H9 (cell line): ENCODE data around the gene SLC30A7. TPM values are rescaled to one million over a fixed set of nuclear protein-coding genes. Genes with fewer than 3 reads are reported as not detected.

Source experiments
- DNase-seq: peaks from one replicate; pipeline ENCODE4 v3.0.0-alpha.2; 2017
- H2AFZ ChIP-seq: one replicate; pipeline ENCODE4 v1.6.1; 2013; ENCODE audit warnings: mild to moderate bottlenecking, low read length, control low read depth, moderate library complexity
- H2AK5ac ChIP-seq: 2 replicates; pipeline ENCODE4 v1.6.1; 2013; ENCODE audit warnings: low read length, control low read depth, mixed read lengths; ENCODE audit not compliant: insufficient read length
- H2BK120ac ChIP-seq: one replicate; pipeline ENCODE4 v1.6.1; 2013; ENCODE audit warnings: low read depth, mild to moderate bottlenecking, low read length, control low read depth, inconsistent platforms; ENCODE audit not compliant: poor library complexity, severe bottlenecking
- H2BK12ac ChIP-seq: 2 replicates; pipeline ENCODE4 v1.6.1; 2013; ENCODE audit warnings: low read length, control low read depth, mixed read lengths, low read depth; ENCODE audit not compliant: insufficient read length
- H2BK15ac ChIP-seq: 2 replicates; pipeline ENCODE4 v1.6.1; 2013; ENCODE audit warnings: low read depth, low read length, control low read depth
- H2BK20ac ChIP-seq: one replicate; pipeline ENCODE4 v1.6.1; 2013; ENCODE audit warnings: low read depth, mild to moderate bottlenecking, low read length, control low read depth, inconsistent platforms; ENCODE audit not compliant: poor library complexity, severe bottlenecking
- H2BK5ac ChIP-seq: 2 replicates; pipeline ENCODE4 v1.6.1; 2013; ENCODE audit warnings: low read length, control low read depth, mixed read lengths; ENCODE audit not compliant: insufficient read length
- H3K14ac ChIP-seq: 2 replicates; pipeline ENCODE4 v1.6.1; 2013; ENCODE audit warnings: low read length, control low read depth; ENCODE audit not compliant: insufficient read depth
- H3K18ac ChIP-seq: 2 replicates; pipeline ENCODE4 v1.6.1; 2013; ENCODE audit warnings: low read depth, mild to moderate bottlenecking, mixed read lengths, low read length, control low read depth; ENCODE audit not compliant: insufficient read length
- H3K23ac ChIP-seq: 2 replicates; pipeline ENCODE4 v1.6.1; 2013; ENCODE audit warnings: low read length, control low read depth, mixed read lengths, low read depth; ENCODE audit not compliant: insufficient read length
- H3K23me2 ChIP-seq: 2 replicates; pipeline ENCODE4 v1.6.1; 2013; ENCODE audit warnings: low read depth, mild to moderate bottlenecking, mixed read lengths, low read length, control low read depth; ENCODE audit not compliant: insufficient read length, poor library complexity, severe bottlenecking
- H3K27ac ChIP-seq: 2 replicates; pipeline ENCODE4 v1.5.1; 2013; ENCODE audit warnings: low read length, control low read depth, mixed read lengths, low read depth; ENCODE audit not compliant: insufficient read length
- H3K27me3 ChIP-seq: 2 replicates; pipeline ENCODE4 v1.6.1; 2013; ENCODE audit warnings: low read length, control low read depth, inconsistent platforms; ENCODE audit not compliant: insufficient read depth
- H3K4ac ChIP-seq: 2 replicates; pipeline ENCODE4 v1.6.1; 2013; ENCODE audit warnings: low read depth, mild to moderate bottlenecking, control low read depth, inconsistent platforms, low read length, moderate library complexity
- H3K4me1 ChIP-seq: 2 replicates; pipeline ENCODE4 v1.6.1; 2013; ENCODE audit warnings: low read length, control low read depth, inconsistent platforms; ENCODE audit not compliant: insufficient read depth
- H3K4me2 ChIP-seq: 2 replicates; pipeline ENCODE4 v1.6.1; 2013; ENCODE audit warnings: low read length, control low read depth, mixed read lengths; ENCODE audit not compliant: insufficient read length, insufficient read depth
- H3K56ac ChIP-seq: 2 replicates; pipeline ENCODE4 v1.6.1; 2013; ENCODE audit warnings: low read depth, mild to moderate bottlenecking, mixed read lengths, low read length, control low read depth; ENCODE audit not compliant: insufficient read length
- H3K79me1 ChIP-seq: 2 replicates; pipeline ENCODE4 v1.6.1; 2013; ENCODE audit warnings: low read depth, mild to moderate bottlenecking, moderate library complexity, low read length, control low read depth, inconsistent platforms; ENCODE audit not compliant: insufficient read depth, poor library complexity, severe bottlenecking
- H3K79me2 ChIP-seq: 2 replicates; pipeline ENCODE4 v1.6.1; 2013; ENCODE audit warnings: low read length, control low read depth, inconsistent platforms; ENCODE audit not compliant: insufficient read depth
- H3K9ac ChIP-seq: 2 replicates; pipeline ENCODE4 v1.6.1; 2013; ENCODE audit warnings: low read length, control low read depth, mixed read lengths; ENCODE audit not compliant: insufficient read length; ENCODE audit errors: extremely low read depth
- H3K9me3 ChIP-seq: one replicate; pipeline ENCODE4 v1.6.1; 2013; ENCODE audit warnings: low read depth, low read length, inconsistent platforms; ENCODE audit not compliant: control insufficient read depth
- H3T11ph ChIP-seq: one replicate; pipeline ENCODE4 v1.6.1; 2013; ENCODE audit warnings: mild to moderate bottlenecking, low read length, control low read depth, inconsistent platforms
- H4K20me1 ChIP-seq: one replicate; pipeline ENCODE4 v1.6.1; 2013; ENCODE audit not compliant: control insufficient read depth, insufficient read length, insufficient read depth
- H4K5ac ChIP-seq: 2 replicates; pipeline ENCODE4 v1.6.1; 2013; ENCODE audit warnings: low read depth, mild to moderate bottlenecking, mixed read lengths, low read length, control low read depth; ENCODE audit not compliant: insufficient read length
- H4K8ac ChIP-seq: replicated peaks from 2 replicates; pipeline ENCODE4 v1.6.1; 2013; ENCODE audit warnings: low read length, control low read depth, mixed read lengths, low read depth; ENCODE audit not compliant: insufficient read length
- H4K91ac ChIP-seq: 2 replicates; pipeline ENCODE4 v1.6.1; 2013; ENCODE audit warnings: low read depth, mild to moderate bottlenecking, moderate library complexity, mixed read lengths, low read length, control low read depth; ENCODE audit not compliant: insufficient read length
- H3K27ac Mint-ChIP-seq, 3 experiments: 2 replicates in 2 of 3; 3 replicates in 1 of 3; pipeline ENCODE4 v1.8.0; 2020 to 2021; ENCODE audit warnings: mixed read lengths in 3 of 3, mild to moderate bottlenecking in 1 of 3, moderate library complexity in 1 of 3
- H3K27me3 Mint-ChIP-seq: 2 replicates; pipeline ENCODE4 v1.8.0; 2021; ENCODE audit warnings: low read depth, mild to moderate bottlenecking, moderate library complexity, mixed read lengths
- H3K36me3 Mint-ChIP-seq, 3 experiments: 2 replicates in 2 of 3; 3 replicates in 1 of 3; pipeline ENCODE4 v1.8.0; 2020 to 2021; ENCODE audit warnings: low read depth in 3 of 3, mixed read lengths in 3 of 3; ENCODE audit not compliant: insufficient read depth in 1 of 3
- H3K4me1 Mint-ChIP-seq, 2 experiments: 2 replicates each; pipeline ENCODE4 v1.8.0; 2020; ENCODE audit warnings: mixed read lengths in 2 of 2
- H3K4me3 Mint-ChIP-seq, 2 experiments: 2 replicates in 1 of 2; 3 replicates in 1 of 2; pipeline ENCODE4 v1.8.0; 2020 to 2021; ENCODE audit warnings: mild to moderate bottlenecking in 2 of 2, mixed read lengths in 2 of 2, moderate library complexity in 1 of 2
- H3K9me3 Mint-ChIP-seq, 2 experiments: 2 replicates in 1 of 2; 3 replicates in 1 of 2; pipeline ENCODE4 v1.8.0; 2020; ENCODE audit warnings: mild to moderate bottlenecking in 2 of 2, mixed read lengths in 2 of 2, moderate library complexity in 1 of 2
- CTCF ChIP-seq: fragments of 200-600 bp; sonication (generic); conservative IDR thresholded peaks from 3 replicates; pipeline ENCODE4 v1.8.0; 2021; ENCODE audit warnings: antibody characterized with exemption, mild to moderate bottlenecking
- WGBS: extraction: QIAGEN DNeasy Blood & Tissue Kit; methylation state at CpG from one replicate; pipeline ENCODE4 v1.1.7; 2013; ENCODE audit warnings: missing lambda C conversion rate, low lambda C conversion rate, mixed read lengths; ENCODE audit not compliant: insufficient read length; ENCODE audit errors: extremely low coverage; 5-methylcytosine and 5-hydroxymethylcytosine counted together
- total RNA-seq: library from RNA; stranded (reverse); gene quantifications from 2 replicates; pipeline ENCODE4 v1.2.1, GENCODE V29; 2021

The SLC30A7 gene
- total RNA-seq, 1 experiment from 2014 or later = 25.6 TPM

GRCh38 chr1:100866041-100866900, 29.6 kb upstream of the SLC30A7 start:
- Histone ChIP-seq H3K14ac (no peak overlapping the region), H2BK120ac (no peak overlapping the region), H2BK5ac (no peak overlapping the region), H2BK20ac (no peak overlapping the region), H4K8ac (no peak overlapping the region), H3K79me1 (no peaks in the 10 kb centered on the region), H3K27ac (no peak overlapping the region), H3K4me1 (no peaks in the 10 kb centered on the region), H3K18ac (no peak overlapping the region), H3K9ac (no peak overlapping the region), H3K79me2 (no peaks in the 10 kb centered on the region), H2BK12ac (no peak overlapping the region), H4K91ac (no peak overlapping the region), H3K4me2 (no peak overlapping the region), H3T11ph (no peak overlapping the region), H4K5ac (no peak overlapping the region), H3K27me3 (no peaks in the 10 kb centered on the region), H2BK15ac (no peak overlapping the region), H3K23ac (no peak overlapping the region), H4K20me1 (no peaks in the 10 kb centered on the region), H3K9me3 (no peaks in the 10 kb centered on the region), H2AK5ac (no peak overlapping the region), H3K56ac (no peak overlapping the region), H2AFZ (no peak overlapping the region), H3K23me2 (no peaks in the 10 kb centered on the region), H3K4ac (no peak overlapping the region)
- 0 out of 4 replicates have a peak, but pooled peaks cover 0 to 2% of the 10 kb centered on the region in 2 experiments for H3K4me1 Mint-ChIP-seq
- no peaks in the 10 kb centered on the region; the same call in 1 of the 2 replicates for H3K27me3 Mint-ChIP-seq
- H3K27ac Mint-ChIP-seq = no peak overlapping the region
- no peaks in the 10 kb centered on the region for H3K36me3 Mint-ChIP-seq
- H3K4me3 Mint-ChIP-seq = no peak overlapping the region
- no CpG with 5 or more reads among the region's 5 CpGs for WGBS
- no peaks in the 10 kb centered on the region for H3K9me3 Mint-ChIP-seq
- TF ChIP-seq CTCF = peak; percentile 65
- DNase-seq = no peak
